ENCODE measurements around the gene CLDN5.

The CLDN5 gene

DNA sequence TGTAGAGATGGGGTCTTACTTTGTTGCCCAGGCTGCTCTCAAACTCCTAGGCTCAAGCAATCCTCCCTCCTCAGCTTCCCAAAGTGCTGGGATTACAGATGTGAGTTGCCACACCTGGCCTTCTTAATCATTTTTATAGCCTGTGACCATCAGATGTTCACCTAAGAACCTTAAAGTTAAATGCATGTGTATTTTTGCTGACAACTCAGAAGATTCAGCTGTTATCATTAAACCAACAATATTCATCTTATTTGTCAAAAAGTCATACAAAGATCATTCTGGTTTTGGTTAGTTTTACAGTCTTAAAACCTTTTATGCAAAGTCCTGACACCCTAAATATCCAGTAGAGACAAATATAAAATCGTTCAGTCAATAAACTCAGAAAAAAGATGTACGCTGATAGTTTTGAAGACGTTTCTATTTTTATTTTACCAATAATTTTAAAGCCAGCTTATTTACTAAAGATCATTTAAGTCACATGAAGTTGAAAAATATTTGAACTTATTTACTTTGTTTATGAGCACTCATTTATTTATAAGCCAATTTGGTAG is 22.2 kb downstream of the CLDN5 start:
- DNase-seq = no peak

DNA sequence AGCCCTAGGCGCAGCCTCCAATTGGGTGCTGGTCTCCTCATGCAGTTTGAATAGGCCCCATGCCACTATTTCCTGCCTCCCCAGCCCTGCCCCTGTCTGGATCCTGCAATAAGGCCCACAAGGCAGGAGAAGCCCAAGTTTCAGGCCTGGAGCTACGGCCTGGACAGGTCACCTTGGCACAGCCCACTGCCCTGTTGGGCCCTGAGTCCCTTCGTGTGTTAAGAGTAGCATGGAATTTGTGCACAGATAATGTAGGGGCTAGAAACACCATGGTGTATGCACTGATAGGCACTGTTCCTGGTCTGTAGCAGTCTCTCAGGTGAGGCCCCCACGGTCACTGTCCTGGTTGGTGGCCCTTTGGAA is 24.3 kb downstream of the CLDN5 start:
- no peak for DNase-seq

DNA sequence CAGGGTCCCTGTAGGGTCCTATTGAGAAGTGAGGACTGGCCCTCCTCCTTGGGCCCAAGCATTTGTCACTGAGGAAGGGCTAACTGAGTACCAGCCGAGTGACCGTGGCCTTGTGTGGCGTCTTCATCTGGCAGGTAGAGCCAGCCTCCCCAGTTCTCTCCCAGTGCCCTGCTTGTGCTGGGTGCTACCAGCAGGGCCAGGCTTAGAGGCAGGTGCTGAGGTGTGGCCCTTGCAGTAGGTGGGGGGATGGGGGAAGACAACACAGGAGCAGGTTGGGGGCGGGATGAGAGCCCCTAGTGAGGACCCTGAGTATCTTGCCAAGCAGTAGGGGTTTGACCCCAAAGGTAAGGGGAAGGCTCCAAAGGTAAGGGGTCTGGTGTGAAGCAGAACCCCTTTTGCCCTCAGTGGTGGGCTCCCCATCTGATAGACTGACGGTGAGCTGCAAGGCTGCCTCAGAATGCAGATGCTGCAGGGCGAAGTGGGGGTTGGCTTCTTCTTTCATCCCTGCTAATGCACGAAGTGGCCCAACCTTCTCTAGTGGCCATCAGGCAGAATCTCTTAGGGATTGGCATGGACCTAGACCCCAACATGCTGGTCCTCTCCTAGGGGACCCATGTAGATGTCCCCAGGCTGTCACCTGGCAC is 24.9 kb downstream of the CLDN5 start:
- no peak for DNase-seq

DNA sequence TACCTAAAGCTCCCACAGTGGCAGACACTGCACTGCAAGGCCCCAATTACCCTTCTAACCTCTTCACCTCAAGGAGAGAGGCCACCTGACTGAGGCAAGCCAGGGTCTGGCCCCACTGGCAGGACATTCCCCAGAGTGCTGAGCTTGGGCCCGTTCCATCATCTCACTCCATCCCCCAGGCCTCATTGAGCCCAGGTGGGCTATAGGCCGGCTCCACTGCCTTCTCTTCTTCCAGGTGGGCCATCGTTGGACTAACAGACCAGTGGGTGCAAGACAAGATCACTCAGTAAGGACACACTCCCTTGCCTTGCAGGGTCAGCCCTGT is 25.4 kb downstream of the CLDN5 start:
- no peak for DNase-seq

DNA sequence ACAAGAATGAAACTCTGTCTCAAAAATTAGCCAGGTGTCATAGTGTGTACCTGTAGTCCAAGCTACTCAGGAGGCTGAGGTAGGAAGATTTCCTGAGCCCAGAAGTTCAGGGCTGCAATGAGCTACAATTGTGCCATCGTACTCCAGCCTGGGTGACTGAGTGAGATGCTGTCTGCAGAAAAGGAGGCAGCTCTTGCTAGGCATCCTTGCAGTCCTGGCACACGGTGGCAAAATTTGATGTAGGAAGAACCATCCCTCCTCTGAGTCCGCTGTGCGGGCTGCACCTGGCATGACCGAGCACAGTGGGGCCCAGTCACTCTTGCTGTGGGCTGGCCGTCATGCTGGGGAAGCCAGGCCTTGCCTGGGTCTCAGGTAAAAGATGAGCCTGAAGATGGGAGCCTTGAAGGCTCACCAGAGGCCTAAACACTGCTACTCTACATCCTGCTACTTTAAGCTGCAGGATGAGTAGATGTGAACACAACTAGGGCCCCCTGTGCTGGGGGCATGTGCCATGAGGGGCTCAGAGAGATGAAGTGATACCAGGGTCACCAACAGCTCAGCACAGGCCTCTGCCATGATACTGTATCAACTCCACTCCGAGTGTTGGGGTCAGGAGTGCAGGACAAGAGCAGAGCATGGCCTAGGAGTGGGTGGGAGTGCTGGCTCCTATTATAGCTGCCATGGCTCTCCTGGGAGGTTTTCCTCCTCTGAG is 25.9 kb downstream of the CLDN5 start:
- DNase-seq = no peak

DNA sequence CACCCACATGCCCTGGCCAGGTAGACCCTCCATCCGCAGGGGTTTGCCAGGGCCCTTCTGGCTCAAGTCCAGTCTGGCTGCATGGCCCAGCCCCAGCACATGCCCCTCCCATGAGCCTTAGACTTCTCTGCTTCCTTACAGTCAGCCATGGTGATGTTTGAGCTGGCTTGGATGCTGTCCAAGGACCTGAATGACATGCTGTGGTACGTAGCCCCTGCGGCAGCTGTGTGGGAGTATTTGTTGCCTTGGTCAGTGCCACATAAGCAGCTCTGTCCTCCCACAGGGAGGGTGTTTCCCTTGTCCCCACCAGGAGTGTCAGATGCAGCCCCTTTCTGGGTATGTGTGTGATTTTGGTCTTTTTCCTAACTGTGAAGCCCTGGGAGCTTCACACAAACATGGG is 27.0 kb downstream of the CLDN5 start:
- DNase-seq = peak; percentile 49

DNA sequence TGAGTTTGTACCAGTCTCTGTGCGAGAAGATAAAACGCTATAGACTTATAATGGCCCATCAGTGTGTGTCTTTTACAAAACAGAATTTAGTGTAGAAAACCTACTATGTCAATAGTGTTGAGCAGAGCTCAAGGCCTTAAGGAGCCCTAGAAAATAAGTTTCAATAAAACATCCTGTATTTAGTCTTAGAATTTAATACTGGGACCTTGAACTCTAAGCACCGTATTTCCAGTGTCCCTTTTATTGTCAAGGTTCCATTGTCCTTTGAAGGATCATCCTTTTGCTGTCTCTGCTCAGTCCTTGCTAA is 27.9 kb downstream of the CLDN5 start:
- DNase-seq = no peak

DNA sequence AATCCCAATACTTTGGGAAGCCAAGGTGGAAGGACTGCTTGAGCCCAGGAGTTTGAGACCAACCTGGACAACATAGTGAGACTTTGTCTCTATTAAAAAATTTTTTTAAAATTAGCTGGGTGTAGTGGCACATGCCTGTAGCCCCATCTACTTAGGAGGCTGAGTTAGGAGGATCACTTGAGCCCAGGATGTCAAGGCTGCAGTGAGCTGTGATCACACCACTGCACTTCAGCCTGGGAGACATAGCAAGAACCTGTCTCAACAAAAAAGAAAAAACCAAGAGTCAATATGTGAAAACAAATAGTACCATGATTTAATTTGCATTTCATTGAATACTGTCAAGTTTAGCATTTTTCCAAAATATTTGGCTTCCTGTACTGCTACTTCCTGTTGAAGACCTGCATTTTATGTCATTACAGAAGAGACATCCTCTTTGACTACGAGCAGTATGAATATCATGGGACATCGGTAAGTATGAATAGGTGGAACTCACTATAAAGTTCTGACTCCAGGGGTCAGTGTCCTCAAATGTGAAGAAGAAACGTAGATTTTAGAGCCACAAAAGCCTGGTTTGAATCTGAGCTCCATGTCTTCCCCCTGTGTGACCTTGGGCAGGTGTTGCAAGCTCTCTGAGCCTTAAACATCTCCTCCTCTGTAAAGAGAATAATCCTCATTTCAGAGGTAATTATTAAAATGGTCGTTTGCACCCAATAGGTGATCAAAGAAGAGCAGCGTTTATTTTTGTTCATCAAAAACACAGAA is 28.5 kb downstream of the CLDN5 start:
- peak; percentile 12 for DNase-seq

DNA sequence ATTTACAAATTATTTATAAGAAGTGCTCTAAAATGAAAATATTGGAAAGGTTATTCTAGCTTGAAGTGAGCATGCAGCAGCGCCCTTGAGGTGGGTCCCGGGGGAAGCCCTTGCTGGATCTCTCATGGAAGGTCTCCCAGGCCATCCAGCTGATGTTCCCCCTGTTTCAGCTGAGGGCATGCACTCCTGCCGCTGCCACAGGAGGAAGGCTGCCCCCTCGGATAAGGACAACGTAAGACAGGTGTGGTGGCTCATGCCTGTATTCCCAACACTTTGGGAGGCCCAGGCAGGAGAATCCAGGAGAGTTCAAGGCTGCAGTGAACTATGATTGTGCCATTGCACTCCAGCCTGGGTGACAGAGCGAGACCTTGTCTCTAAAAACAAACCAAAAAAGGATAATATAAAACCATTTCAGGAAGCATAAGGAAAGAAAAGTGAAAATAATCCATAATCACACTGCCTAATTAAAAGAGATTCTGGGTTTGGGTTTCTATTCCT is 29.5 kb downstream of the CLDN5 start:
- no peak for DNase-seq

DNA sequence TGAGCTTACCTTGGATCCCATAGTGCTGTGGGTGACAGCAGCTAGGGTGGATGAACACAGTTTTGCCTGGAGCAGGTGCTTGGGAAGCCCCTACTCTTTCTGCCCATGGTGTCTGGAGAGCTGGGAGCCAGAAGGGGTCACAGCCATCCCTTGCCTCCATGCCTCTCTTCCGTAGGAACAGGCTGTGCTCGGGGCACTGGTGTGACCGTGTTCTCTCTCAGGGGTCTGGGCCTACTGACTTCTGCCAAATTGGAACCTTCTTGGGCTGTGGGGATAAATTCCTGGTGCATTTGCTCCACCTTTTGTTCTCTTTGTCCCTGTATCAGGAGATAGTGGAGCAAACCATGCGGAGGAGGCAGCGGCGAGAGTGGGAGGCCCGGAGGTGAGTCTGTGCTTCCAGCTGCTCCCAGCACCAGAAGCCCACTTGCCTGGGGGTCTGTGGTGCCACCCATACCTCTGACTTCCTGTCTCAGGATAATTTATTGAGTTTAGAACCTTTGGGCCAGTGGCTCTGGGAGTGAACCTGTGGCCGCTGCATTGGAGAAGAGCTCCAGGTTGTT is 30.1 kb downstream of the CLDN5 start:
- no peak for DNase-seq

DNA sequence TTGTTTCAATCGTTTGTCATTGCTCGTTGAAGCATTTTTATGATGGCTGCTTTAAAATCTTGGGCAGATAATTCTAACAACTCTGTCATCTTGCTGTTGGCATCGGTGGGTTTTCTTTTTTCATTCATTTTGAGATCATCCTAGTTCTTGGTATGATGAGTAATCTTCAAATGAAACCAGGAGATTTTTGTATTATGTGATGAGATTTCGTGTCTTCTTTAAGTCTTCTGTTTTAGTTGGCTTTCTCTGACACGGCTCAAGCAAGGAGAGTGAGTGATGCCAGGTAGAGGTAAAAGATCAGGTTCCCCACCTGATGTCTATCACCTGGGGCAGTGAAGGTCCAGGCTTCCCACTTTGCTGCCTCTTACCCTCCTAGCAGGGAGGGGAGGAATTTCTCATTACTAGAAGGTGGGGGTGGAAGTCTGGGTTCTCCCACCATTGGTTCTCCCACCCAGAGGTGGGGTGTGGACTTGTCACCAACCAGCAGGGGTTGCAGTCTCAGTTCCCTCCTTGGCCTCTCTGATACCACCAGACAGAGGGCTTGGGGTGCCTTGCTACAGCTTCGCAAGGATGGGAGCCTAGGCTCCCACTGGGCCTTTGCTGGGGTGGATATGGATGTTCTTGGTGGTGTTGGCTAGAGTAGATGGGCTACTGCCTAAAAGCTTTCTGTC is 31.6 kb downstream of the CLDN5 start:
- no peak for DNase-seq

DNA sequence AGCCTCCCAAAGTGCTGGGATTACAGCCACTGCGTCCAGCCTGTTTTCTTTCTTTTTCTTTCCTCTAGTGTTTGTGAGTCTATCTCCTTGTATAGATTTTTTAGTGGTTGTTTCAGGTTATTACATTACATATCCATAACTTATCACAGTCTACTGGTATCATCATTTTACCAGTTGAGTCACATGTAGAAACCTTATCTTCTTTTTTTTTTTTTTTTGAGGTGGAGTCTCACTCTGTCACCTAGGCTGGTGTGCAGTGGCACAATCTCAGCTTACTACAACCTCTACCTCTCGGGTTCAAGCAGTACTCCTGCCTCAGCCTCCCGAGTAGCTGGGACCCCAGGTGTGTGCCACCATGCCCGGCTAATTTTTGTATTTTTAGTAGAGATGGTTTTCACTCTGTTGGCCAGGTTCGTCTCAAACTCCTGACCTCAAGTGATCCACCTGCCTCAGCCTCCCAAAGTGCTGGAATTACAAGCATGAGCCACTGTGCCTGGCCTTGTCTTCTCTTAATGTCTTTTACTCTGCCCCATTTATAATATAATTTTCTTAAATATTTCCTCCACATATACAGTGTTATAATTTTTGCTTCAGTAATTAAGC is 33.5 kb downstream of the CLDN5 start:
- no peak for DNase-seq

DNA sequence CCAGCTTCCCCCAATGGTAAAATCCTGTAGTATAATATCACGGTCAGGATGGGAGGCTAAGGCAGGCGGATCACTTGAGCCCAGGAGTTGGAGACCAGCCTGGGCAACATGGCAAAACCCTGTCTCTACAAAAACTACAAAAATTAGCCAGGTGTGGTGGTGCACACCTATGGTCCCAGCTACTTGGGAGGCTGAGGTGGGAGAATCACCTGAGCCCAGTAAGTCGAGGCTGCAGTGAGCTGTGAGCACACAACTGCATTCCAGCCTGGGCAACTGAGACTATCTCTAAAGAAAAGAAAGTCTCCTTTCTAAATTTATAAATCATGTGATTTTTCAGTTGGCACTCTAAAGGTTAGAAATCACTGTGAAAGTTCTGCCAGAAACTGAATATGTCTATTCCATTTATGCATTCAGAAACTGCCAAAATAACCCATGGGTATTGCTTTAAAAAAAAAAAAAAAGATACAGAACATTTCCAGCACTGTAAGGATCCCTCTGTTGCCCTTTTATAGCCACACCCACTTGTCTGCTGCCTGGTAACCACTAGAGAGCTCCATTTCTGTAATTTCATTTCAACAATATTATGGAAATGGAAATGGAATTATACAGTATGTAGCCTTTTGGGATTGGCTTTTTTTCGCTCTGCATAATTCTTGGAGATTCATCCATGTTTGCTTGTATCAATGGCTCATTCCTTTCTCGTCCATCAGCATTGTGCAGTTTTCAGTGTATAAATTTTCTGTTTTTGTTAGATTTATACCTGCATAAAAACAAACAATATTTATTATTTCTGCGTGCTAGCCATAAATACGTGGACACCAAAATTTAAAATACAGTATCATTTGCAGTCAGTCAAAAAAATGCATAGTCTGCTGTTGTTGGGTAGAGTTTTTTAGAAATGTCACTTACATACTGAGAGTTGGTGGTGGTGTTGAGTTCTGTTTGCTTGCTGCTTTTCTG is 35.0 kb downstream of the CLDN5 start:
- no peak for DNase-seq

DNA sequence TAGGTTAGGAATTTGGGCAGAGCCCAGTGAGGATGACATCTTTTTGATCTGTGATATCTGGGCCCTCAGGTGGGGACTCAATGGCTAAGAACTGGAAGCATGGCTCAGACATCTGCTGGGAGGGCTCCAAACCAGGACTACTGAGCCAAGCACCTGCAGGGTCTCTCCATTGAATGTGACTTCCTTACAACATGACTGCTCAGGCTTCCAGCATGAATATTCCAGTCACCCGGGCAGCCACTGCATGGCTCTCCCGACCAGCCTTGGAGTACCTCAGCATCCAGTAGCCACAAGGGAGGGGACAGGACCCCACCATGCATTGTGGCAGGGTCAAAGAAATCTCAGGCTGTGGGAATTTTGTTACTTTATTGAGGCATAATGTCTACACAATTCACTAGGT is 35.9 kb downstream of the CLDN5 start:
- DNase-seq = no peak

DNA sequence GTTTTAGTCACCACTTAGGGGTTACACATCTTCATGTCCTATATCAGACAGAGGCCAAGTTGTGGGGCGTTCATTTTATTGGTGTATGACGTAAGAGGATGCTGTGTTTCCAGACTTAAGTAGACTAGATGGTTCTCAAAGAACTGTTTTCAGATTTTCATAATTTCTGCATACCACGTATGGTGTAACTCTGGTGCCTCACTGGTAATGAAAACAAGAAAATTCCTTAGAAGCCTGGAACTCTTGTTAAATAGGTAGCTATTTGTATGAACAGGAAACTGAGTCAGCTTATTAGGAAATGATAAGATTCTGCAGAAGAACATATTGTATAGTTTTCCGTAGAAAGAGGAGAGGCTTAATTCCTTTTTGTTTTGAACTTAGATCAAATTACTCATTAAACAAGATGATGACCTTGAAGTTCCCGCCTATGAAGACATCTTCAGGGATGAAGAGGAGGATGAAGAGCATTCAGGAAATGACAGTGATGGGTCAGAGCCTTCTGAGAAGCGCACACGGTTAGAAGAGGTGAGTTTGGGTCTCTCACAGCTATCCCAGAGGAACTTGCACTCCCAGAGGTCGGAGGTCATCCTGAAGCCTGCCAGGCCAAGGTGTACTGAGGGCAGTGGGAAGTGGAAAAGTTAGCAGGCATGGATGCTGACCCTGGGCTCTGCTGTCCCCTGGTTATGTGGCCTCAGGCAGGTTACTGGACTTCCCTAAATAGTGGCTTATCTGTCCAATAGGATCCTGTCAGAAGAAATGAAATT is 40.5 kb downstream of the CLDN5 start:
- DNase-seq = peak; percentile 6

DNA sequence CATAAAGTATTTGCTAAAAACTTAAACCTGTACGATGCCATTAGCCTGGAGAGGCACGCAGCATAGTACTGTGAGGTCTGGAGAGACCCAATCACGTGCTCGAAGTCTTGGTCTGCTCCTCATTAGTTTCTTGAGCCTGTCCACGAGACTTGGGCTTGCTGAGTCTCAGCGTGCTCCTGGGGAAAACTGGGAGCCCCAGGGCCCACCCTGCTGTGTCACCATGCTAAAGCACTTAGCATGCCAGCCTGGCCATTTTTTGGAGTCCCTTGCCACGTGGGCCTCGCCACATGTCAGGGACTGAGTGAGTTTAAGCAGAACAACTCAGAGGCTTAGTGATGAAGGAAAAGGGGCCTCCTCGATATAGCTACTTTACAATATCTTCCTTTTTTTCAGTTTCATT is 41.9 kb downstream of the CLDN5 start:
- DNase-seq = no peak

DNA sequence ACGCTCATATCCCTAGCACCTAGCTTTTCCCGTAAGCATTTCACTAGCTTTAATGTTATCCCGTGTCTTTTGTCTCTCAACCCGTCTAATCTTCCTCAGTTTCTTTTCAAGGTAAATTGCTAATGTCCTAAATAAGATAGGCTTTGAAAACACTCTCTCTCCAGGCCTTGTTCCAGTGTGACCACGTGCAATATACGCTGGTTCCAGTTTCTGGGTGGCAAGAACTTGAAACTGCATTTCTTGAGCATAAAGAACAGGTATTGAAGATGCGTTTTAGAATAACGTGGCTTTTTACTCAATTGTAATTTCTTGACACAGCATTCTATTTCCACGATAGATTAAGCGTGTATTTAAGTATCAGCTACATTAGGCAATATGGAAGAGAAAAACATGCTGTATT is 43.4 kb downstream of the CLDN5 start:
- no peak for DNase-seq

DNA sequence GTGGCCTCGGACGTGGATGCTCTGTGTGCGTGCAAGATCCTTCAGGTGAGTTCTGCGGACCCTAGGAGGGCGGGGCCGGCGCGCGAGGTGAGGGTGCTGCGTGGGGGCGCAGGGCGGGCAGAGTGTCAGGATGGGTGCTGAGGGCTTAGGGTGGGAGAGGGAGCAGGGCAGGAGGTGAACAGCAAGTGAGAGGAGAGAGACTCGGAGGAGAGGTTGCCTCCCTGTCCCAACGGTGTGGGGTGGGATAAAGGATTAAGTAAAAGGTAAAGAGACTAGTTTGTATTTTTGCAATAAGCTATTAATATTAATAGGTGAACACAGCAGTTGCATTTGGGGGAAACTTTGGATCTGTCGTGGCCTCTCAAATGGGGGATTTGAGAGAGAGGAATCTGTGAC is 44.0 kb downstream of the CLDN5 start:
- no peak for DNase-seq

DNA sequence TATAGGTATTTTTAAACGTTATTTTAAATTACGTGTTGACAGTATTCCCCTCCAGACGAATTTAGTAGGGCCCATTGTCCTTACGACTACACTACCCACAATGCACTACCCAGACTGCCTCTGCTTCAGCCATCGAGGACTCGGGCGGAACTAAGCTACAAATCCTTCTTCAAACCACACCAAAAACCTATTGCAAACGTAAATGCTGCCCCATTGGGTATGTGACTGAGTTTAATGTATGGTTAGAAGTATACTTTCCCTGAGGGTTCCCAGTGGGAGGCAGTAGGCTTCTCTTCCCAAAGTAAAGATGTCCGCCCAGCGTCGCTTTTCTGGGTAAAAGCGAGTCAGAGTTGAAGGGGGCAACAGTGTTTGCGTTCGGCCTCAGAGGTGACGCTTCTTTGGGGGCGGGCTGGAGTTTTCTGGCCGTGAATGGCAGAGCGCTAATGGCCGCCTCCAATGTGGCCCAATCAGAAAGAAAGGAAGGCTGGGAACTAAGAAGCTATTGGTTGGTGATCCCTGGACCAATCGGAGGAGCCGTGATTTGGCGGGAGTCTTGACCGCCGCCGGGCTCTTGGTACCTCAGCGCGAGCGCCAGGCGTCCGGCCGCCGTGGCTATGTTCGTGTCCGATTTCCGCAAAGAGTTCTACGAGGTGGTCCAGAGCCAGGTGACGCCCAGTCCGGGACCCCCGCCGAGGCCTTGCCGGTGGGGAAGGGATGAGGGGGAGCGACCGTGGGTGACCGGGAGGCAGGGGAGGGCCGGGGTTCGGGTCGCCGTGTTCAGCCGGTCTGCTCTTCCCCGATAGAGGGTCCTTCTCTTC is 44.6 kb downstream of the CLDN5 start, which contains the start of gene CDC45:
Gene CDC45 (plus strand): TSS at position 566 of the 818 bp plus-strand sequence. CDS start 49 bp downstream, at position 615.
- peak; percentile 98 for DNase-seq
